CD8-positive, alpha-beta memory T cell (primary cell): ENCODE measurements around the gene GALNT6. TPM values are rescaled to one million over a fixed set of nuclear protein-coding genes. Genes with fewer than 3 reads are reported as not detected.

Experiments
- CTCF ChIA-PET: fragments of 350-600 bp; sonication (Branson Sonifier 250); formaldehyde crosslinking; loops from one replicate; lab custom pipeline; 2021; ENCODE audit warnings: antibody characterized with exemption; lab: Charles Lee
- POLR2A ChIA-PET: fragments of 350-600 bp; sonication (Branson Sonifier 250); formaldehyde crosslinking; loops from one replicate; lab custom pipeline; 2021; ENCODE audit warnings: antibody characterized with exemption; lab: Charles Lee
- DNase-seq, 5 donors: peaks; one replicate each; pipeline versions ENCODE4 v3.0.0 to v3.0.0-alpha.2; 2020 to 2022; ENCODE audit warnings: mixed read lengths in 1 of 5
- H3K27ac ChIP-seq: one replicate; pipeline ENCODE4 v1.7.0; 2013; ENCODE audit warnings: low read depth, mild to moderate bottlenecking, low read length, moderate library complexity
- H3K27me3 ChIP-seq: 2 replicates; pipeline ENCODE4 v1.7.0; 2013; ENCODE audit warnings: low read length, mild to moderate bottlenecking; ENCODE audit not compliant: insufficient read depth, poor library complexity, severe bottlenecking
- H3K36me3 ChIP-seq: 2 replicates; pipeline ENCODE4 v1.7.0; 2013; ENCODE audit warnings: mild to moderate bottlenecking, low read length, moderate library complexity; ENCODE audit not compliant: insufficient read depth
- H3K4me1 ChIP-seq: 2 replicates; pipeline ENCODE4 v1.7.0; 2013; ENCODE audit warnings: mild to moderate bottlenecking, low read length, moderate library complexity; ENCODE audit not compliant: insufficient read depth
- H3K4me3 ChIP-seq: 2 replicates; pipeline ENCODE4 v1.7.0; 2013; ENCODE audit warnings: mild to moderate bottlenecking, low read length
- H3K9me3 ChIP-seq: 2 replicates; pipeline ENCODE4 v1.7.0; 2013; ENCODE audit warnings: mild to moderate bottlenecking, low read length
- H3K27ac Mint-ChIP-seq, 8 donors: one replicate each; pipeline ENCODE4 v1.8.0; 2020 to 2021; ENCODE audit warnings: mixed read lengths in 8 of 8, mild to moderate bottlenecking in 6 of 8, inconsistent platforms in 3 of 8, moderate library complexity in 3 of 8
- H3K27me3 Mint-ChIP-seq, 2 donors: one replicate each; pipeline ENCODE4 v1.8.0; 2020 to 2021; ENCODE audit warnings: mixed read lengths in 2 of 2, mild to moderate bottlenecking in 1 of 2, moderate library complexity in 1 of 2
- H3K36me3 Mint-ChIP-seq, 3 donors: one replicate each; pipeline ENCODE4 v1.8.0; 2020 to 2021; ENCODE audit warnings: mixed read lengths in 3 of 3, inconsistent platforms in 1 of 3, mild to moderate bottlenecking in 1 of 3
- H3K4me1 Mint-ChIP-seq, 3 donors: one replicate each; pipeline ENCODE4 v1.8.0; 2020 to 2021; ENCODE audit warnings: mixed read lengths in 3 of 3, inconsistent platforms in 1 of 3, mild to moderate bottlenecking in 1 of 3
- H3K4me3 Mint-ChIP-seq, 7 donors: one replicate each; pipeline ENCODE4 v1.8.0; 2020 to 2021; ENCODE audit warnings: mixed read lengths in 7 of 7, mild to moderate bottlenecking in 6 of 7, moderate library complexity in 4 of 7, inconsistent platforms in 2 of 7
- H3K9me3 Mint-ChIP-seq, 5 donors: one replicate each; pipeline ENCODE4 v1.8.0; 2020 to 2022; ENCODE audit warnings: mixed read lengths in 5 of 5, mild to moderate bottlenecking in 3 of 5, moderate library complexity in 2 of 5, inconsistent platforms in 1 of 5
- polyA plus RNA-seq: library from polyadenylated mRNA; unstranded; fragments of 300-500 nt; fragmentation: Illumina TruSeq; gene quantifications from one replicate; pipeline ENCODE4 v1.2.3, GENCODE V29; 2021
- total RNA-seq, 2 experiments: library from RNA; stranded (reverse); gene quantifications; one replicate each; pipeline ENCODE4 v1.2.3, GENCODE V29; 2021

Gene GALNT6
- total and polyA plus RNA-seq, 3 experiments from 2014 or later: 13.3 to 15.6 (median 13.5) TPM

DNA sequence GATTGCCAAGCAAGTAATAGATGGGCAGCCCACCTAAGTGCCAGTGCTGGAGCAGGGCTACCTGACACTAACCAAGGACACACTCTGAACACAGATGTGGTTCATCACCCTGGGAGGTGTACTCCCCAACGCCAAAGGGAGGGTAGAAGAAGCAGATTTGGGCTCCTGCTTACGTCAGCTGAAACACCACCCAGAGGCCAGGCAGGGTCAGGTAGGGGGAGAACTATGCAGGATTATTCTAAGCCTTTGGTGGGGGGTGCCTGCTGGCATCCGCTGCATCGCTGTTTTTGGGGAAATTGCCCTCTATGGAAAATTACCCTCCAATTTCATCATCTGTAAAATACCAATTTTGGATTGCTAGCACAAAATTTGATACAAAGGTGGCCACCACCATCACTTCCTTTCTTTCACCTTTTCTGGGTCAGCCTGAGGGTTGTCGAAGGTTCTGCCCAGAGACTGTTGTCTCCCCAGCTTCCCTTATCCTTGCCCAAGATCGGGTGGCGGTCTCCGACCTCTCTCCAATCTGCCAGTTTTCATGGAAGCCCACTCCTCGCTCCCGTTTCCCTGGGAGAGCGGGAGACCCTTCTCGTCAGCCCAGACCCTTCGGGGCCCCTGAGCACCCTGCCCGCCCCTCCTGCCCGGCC is 67.8 kb downstream of the GALNT6 start:
- ChIA-PET POLR2A (interaction anchor here (0.6 to 2.2 kb wide), 4 partner anchors 27 to 106 kb away, joined by 3 to 11 read pairs (median 6); partner anchors contain the start of genes DAZAP2 and POU6F1), CTCF (interaction anchor here (0.7 to 9.2 kb wide), 8 partner anchors 10 to 46 kb away, joined by 3 to 67 read pairs (median 4); no protein-coding TSS in a partner anchor)
- peak; percentile 34 to 79 (median 71) for DNase-seq
- H3K27me3 Mint-ChIP-seq: peaks cover 0 to 1% of the 10 kb centered on the region in 2 donors
- Histone ChIP-seq H3K27ac (peak overlapping the region; percentile 94), H3K27me3 (no peaks in the 10 kb centered on the region), H3K9me3 (no peaks in the 10 kb centered on the region), H3K4me1 (peaks cover 68% of the 10 kb centered on the region), H3K4me3 (peak overlapping the region; percentile 80), H3K36me3 (no peaks in the 10 kb centered on the region)
- peaks cover 15 to 30% (median 18%) of the 10 kb centered on the region in 3 donors for H3K36me3 Mint-ChIP-seq
- H3K4me1 Mint-ChIP-seq: peaks cover 78 to 94% (median 92%) of the 10 kb centered on the region in 3 donors
- H3K27ac Mint-ChIP-seq: peak overlapping the region; percentile 81 to 99 (median 98)
- H3K4me3 Mint-ChIP-seq: peak overlapping the region; percentile 81 to 99 (median 98)
- H3K9me3 Mint-ChIP-seq: no peaks in the 10 kb centered on the region

DNA sequence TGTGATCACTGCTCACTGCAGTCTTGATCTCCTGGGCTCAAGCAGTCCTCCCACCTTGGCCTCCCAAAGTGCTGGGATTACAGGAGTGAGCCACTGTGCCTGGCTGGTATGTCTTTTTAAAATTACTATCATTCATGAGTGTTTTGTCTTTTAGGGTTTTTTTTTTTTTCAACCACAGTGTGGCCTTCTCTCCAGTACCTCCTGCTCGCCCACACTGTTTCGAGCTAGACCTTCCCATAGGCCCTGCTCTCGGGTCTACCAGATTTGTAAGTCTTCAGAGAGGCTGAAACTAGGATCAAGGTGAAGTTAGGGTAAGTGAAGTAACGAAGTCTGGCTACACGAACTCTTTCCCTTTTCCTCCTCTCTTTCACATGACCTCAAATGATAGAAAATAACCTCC is 68.8 kb downstream of the GALNT6 start:
- Mint-ChIP-seq H3K4me1 (peaks cover 77 to 95% (median 91%) of the 10 kb centered on the region in 3 donors), H3K36me3 (peaks cover 15 to 33% (median 21%) of the 10 kb centered on the region in 3 donors), H3K27me3 (peaks cover 0 to 4% of the 10 kb centered on the region in 2 donors), H3K4me3 (peak overlapping the region; percentile 81 to 99 (median 98)), H3K9me3 (no peaks in the 10 kb centered on the region), H3K27ac (peak overlapping the region; percentile 81 to 99 (median 98))
- ChIA-PET POLR2A (interaction anchor here (0.6 to 2.2 kb wide), 4 partner anchors 9 to 105 kb away, joined by 3 to 11 read pairs (median 6); partner anchors contain the start of genes DAZAP2 and POU6F1), CTCF (interaction anchor here (0.9 to 9.2 kb wide), 5 partner anchors 14 to 47 kb away, joined by 3 to 67 read pairs (median 4); no protein-coding TSS in a partner anchor)
- no peaks in the 10 kb centered on the region for H3K9me3 ChIP-seq
- DNase-seq: no peak
- H3K27me3 ChIP-seq: no peaks in the 10 kb centered on the region
- no peaks in the 10 kb centered on the region for H3K36me3 ChIP-seq
- peaks cover 67% of the 10 kb centered on the region for H3K4me1 ChIP-seq
- peak overlapping the region; percentile 94 for H3K27ac ChIP-seq
- H3K4me3 ChIP-seq: peak overlapping the region; percentile 80

DNA sequence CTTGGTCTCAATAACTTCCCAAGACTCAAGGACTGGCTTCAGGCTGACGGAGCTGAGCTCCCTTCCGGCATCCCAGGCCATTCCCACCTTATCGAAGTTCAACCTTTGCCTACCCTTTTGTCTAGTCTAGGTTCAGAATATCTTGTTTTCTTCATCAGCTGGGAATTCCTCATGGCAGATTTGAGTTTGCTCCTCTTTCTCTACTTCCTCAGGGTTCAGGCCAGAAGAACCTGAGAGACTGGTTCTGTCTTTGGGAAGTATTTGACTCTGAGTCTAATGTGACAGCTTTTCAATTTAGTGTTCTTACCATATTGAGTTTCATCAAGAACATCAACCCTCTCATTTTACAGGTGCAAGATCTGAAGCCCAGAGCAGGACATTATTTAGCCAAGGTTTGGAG is 69.3 kb downstream of the GALNT6 start:
- H3K36me3 Mint-ChIP-seq: peaks cover 15 to 37% (median 23%) of the 10 kb centered on the region in 3 donors
- CTCF ChIA-PET: interaction anchor here (1.2 to 9.2 kb wide), 4 partner anchors 18 to 51 kb away, joined by 3 to 67 read pairs (median 6); partner anchors contain the start of gene SMAGP

DNA sequence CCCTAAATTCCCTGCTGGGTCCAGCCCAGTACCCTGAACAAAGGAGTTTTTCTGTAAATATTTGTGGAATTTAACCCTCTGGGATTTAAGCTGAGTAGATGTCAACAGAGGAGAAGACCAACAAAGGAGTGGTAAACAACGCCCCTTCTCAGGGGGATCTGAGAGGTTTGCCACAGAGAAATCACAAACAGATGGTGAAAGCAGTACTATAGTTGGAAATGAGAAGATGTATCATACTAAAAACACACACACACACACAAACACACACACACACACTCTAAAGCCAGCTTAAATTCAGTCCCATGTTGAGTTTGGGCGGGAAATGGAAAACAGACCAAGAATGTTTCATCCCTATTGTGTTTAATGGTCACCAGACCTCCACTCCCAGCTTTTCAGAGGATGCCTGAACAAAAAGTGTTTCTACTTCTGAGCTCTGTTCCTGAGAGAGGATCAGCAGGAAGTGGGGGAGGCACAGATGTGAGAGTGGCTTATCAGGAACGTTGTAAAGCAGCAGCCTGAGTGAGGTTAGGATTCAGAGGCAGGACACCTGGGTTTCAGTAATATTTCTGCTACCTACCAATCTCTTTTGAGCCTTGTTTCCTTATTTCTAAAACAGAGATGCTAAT is 70.4 kb downstream of the GALNT6 start:
- POLR2A ChIA-PET: interaction anchor here (0.6 to 1.7 kb wide), 5 partner anchors 9 to 500 kb away, joined by 3 to 9 read pairs (median 4); no protein-coding TSS in a partner anchor
- Histone ChIP-seq H3K4me3 (peak overlapping the region; percentile 58), H3K27me3 (no peaks in the 10 kb centered on the region), H3K4me1 (peaks cover 66% of the 10 kb centered on the region), H3K27ac (peak overlapping the region; percentile 5), H3K36me3 (peaks cover 1% of the 10 kb centered on the region), H3K9me3 (no peaks in the 10 kb centered on the region)
- Mint-ChIP-seq H3K4me1 (peaks cover 72 to 94% (median 90%) of the 10 kb centered on the region in 3 donors), H3K27me3 (peaks cover 0 to 4% of the 10 kb centered on the region in 2 donors), H3K9me3 (no peaks in the 10 kb centered on the region), H3K4me3 (peak overlapping the region; percentile 81 to 99 (median 95)), H3K27ac (peak overlapping the region; percentile 81 to 100 (median 95)), H3K36me3 (peaks cover 19 to 43% (median 26%) of the 10 kb centered on the region in 3 donors)
- CTCF ChIA-PET: interaction anchor here (1.2 to 9.2 kb wide), 5 partner anchors 10 to 50 kb away, joined by 3 to 67 read pairs (median 7); partner anchors contain the start of gene SMAGP
- peak in 2 of 5 donors; percentile 5 to 16 for DNase-seq

More for the DNA sequence above, 69.3 kb downstream of the GALNT6 start:
- H3K4me1 ChIP-seq: peaks cover 66% of the 10 kb centered on the region
- no peaks in the 10 kb centered on the region for H3K27me3 ChIP-seq
- no peak for DNase-seq
- H3K4me1 Mint-ChIP-seq: peaks cover 76 to 94% (median 91%) of the 10 kb centered on the region in 3 donors
- no peaks in the 10 kb centered on the region for H3K9me3 Mint-ChIP-seq
- H3K36me3 ChIP-seq: no peaks in the 10 kb centered on the region
- peak overlapping the region; percentile 81 to 100 (median 95) for H3K27ac Mint-ChIP-seq
- no peak overlapping the region for H3K27ac ChIP-seq
- peaks cover 0 to 4% of the 10 kb centered on the region in 2 donors for H3K27me3 Mint-ChIP-seq
- H3K9me3 ChIP-seq: no peaks in the 10 kb centered on the region
- POLR2A ChIA-PET: interaction anchor here (0.6 to 1.7 kb wide), 4 partner anchors 8 to 48 kb away, joined by 3 to 9 read pairs (median 3); no protein-coding TSS in a partner anchor
- peak overlapping the region; percentile 81 to 99 (median 95) for H3K4me3 Mint-ChIP-seq
- H3K4me3 ChIP-seq: peak overlapping the region; percentile 58

DNA sequence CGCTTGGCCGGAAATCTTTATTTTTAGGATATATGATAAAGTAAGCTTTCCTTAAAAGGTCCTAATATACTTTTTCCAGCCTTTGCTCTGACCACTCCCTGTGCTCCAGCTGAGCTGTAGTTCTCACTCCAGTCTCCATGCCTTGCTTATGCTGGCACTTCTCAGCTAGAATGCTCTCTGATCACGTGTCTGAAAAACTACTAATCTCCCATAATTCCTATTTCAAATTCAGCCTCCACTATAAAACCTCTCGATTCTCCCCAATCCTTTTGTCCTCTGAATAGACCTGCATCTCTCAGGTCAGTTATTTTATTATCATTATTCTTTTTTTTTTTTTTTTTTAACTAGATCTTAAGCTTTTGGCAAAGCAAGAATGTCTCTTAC is 70.9 kb downstream of the GALNT6 start:
- no peaks in the 10 kb centered on the region for H3K9me3 Mint-ChIP-seq
- H3K4me3 Mint-ChIP-seq: peak overlapping the region; percentile 81 to 99 (median 95)
- H3K36me3 ChIP-seq: peaks cover 4% of the 10 kb centered on the region
- H3K4me3 ChIP-seq: peak overlapping the region; percentile 58
- peak overlapping the region; percentile 81 to 100 (median 95) for H3K27ac Mint-ChIP-seq
- no peaks in the 10 kb centered on the region for H3K27me3 ChIP-seq
- DNase-seq: no peak
- peaks cover 19 to 47% (median 26%) of the 10 kb centered on the region in 3 donors for H3K36me3 Mint-ChIP-seq
- peaks cover 72 to 94% (median 90%) of the 10 kb centered on the region in 3 donors for H3K4me1 Mint-ChIP-seq
- H3K27me3 Mint-ChIP-seq: peaks cover 0 to 4% of the 10 kb centered on the region in 2 donors
- ChIA-PET POLR2A (interaction anchor here (0.6 to 2.1 kb wide), 7 partner anchors 10 to 500 kb away, joined by 3 to 9 read pairs (median 6); partner anchors contain the start of gene POU6F1), CTCF (interaction anchor here (1.2 to 9.2 kb wide), 5 partner anchors 10 to 82 kb away, joined by 3 to 67 read pairs (median 7); partner anchors contain the start of genes DAZAP2 and SMAGP)
- H3K27ac ChIP-seq: peak overlapping the region; percentile 5
- H3K4me1 ChIP-seq: peaks cover 71% of the 10 kb centered on the region
- H3K9me3 ChIP-seq: no peaks in the 10 kb centered on the region

DNA sequence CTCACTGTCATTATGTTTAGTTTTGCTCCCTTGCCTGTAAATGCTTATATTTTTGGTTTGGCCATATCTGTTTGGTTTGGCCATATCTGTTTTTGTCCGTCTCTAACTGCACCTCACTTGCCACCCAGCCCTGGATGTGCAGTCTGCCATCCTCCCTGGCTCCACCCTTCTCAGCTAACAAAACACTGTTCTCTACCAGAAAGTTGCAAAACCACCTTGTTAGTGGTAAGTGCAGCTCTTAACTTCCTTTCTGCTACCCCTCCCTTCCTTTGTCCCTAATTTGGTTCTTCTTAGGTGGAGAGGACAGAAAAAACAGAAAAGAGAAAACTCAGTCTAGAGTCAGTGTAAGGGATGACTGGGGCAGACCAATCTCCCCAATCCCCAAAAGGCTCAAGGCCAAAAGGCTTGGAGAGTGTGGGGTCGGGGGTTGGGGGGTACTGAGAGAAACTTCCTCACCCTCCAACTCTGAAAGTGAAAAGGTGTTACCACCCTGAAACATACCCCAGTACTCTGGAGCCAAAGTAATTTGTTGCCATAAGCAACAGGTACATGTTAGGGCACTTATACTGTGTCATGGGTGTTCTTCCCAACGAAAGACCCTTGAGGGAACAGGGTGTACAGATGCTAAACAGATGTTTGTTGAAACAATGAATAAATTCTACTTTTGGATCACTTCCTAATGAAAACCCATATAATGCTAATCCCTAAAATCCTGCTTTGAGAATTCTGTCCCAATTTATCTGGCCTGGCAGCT is 72.2 kb downstream of the GALNT6 start:
- Mint-ChIP-seq H3K9me3 (no peaks in the 10 kb centered on the region), H3K36me3 (peaks cover 19 to 52% (median 26%) of the 10 kb centered on the region in 3 donors), H3K27me3 (peaks cover 0 to 4% of the 10 kb centered on the region in 2 donors), H3K4me3 (peak overlapping the region; percentile 57 to 99 (median 92)), H3K27ac (peak overlapping the region; percentile 81 to 100 (median 94)), H3K4me1 (peaks cover 64 to 87% (median 84%) of the 10 kb centered on the region in 3 donors)
- ChIA-PET CTCF (interaction anchor here (1.3 to 9.2 kb wide), 5 partner anchors 8 to 81 kb away, joined by 3 to 67 read pairs (median 4); partner anchors contain the start of gene DAZAP2), POLR2A (interaction anchor here (0.6 to 2.1 kb wide), 8 partner anchors 8 to 101 kb away, joined by 3 to 8 read pairs (median 4); partner anchors contain the start of genes DAZAP2 and POU6F1)
- H3K9me3 ChIP-seq: no peaks in the 10 kb centered on the region
- peak; percentile 16 to 73 (median 68) for DNase-seq
- H3K4me1 ChIP-seq: peaks cover 76% of the 10 kb centered on the region
- no peaks in the 10 kb centered on the region for H3K27me3 ChIP-seq
- H3K27ac ChIP-seq: peak overlapping the region; percentile 60
- peaks cover 4% of the 10 kb centered on the region for H3K36me3 ChIP-seq
- H3K4me3 ChIP-seq: peak overlapping the region; percentile 56
